Mesendoderm (in vitro differentiated cells): Measurements from ENCODE around the gene IGF2R.

Experiments
- DNase-seq: peaks from one replicate; pipeline ENCODE4 v3.0.0; 2013
- H2AK5ac ChIP-seq: 2 replicates; pipeline ENCODE4 v1.6.1; 2013; ENCODE audit warnings: low read length, inconsistent platforms
- H2BK120ac ChIP-seq: 2 replicates; pipeline ENCODE4 v1.6.1; 2013; ENCODE audit warnings: low read depth, mild to moderate bottlenecking, low read length, moderate library complexity, mixed read lengths
- H2BK15ac ChIP-seq: replicated peaks from 2 replicates; pipeline ENCODE4 v1.6.1; 2013; ENCODE audit warnings: low read depth, mild to moderate bottlenecking, moderate library complexity
- H2BK5ac ChIP-seq: 2 replicates; pipeline ENCODE4 v1.6.1; 2013; ENCODE audit warnings: low read length, inconsistent platforms
- H3K18ac ChIP-seq: 2 replicates; pipeline ENCODE4 v1.6.1; 2013; ENCODE audit warnings: mild to moderate bottlenecking, low read length, mixed read lengths
- H3K23ac ChIP-seq: one replicate; pipeline ENCODE4 v1.6.1; 2013; ENCODE audit warnings: low read length
- H3K27ac ChIP-seq: 2 replicates; pipeline ENCODE4 v1.5.1; 2013; ENCODE audit warnings: low read depth, mild to moderate bottlenecking, inconsistent platforms, low read length, moderate library complexity
- H3K27me3 ChIP-seq: 2 replicates; pipeline ENCODE4 v1.6.1; 2013; ENCODE audit warnings: low read length, control low read depth, mild to moderate bottlenecking, inconsistent platforms; ENCODE audit not compliant: insufficient read depth, poor library complexity
- H3K36me3 ChIP-seq: 2 replicates; pipeline ENCODE4 v1.6.1; 2013; ENCODE audit warnings: low read length, inconsistent platforms; ENCODE audit not compliant: control insufficient read depth, insufficient read depth
- H3K4ac ChIP-seq: one replicate; pipeline ENCODE4 v1.6.1; 2013; ENCODE audit warnings: low read depth, mild to moderate bottlenecking, low read length, moderate library complexity
- H3K4me1 ChIP-seq: 2 replicates; pipeline ENCODE4 v1.6.1; 2013; ENCODE audit warnings: low read depth, low read length, inconsistent platforms; ENCODE audit not compliant: control insufficient read depth
- H3K4me2 ChIP-seq: 2 replicates; pipeline ENCODE4 v1.6.1; 2013; ENCODE audit warnings: low read length
- H3K4me3 ChIP-seq: 2 replicates; pipeline ENCODE4 v1.5.1; 2013; ENCODE audit warnings: mild to moderate bottlenecking, low read length
- H3K56ac ChIP-seq: one replicate; pipeline ENCODE4 v1.6.1; 2013; ENCODE audit warnings: low read length
- H3K79me1 ChIP-seq: 2 replicates; pipeline ENCODE4 v1.6.1; 2013; ENCODE audit warnings: low read length, inconsistent platforms
- H3K79me2 ChIP-seq: 2 replicates; pipeline ENCODE4 v1.6.1; 2013; ENCODE audit warnings: mild to moderate bottlenecking, low read length; ENCODE audit not compliant: control insufficient read depth, insufficient read depth
- H3K9ac ChIP-seq: 2 replicates; pipeline ENCODE4 v1.6.1; 2013; ENCODE audit warnings: low read length, inconsistent platforms
- H4K5ac ChIP-seq: one replicate; pipeline ENCODE4 v1.6.1; 2013; ENCODE audit warnings: low read length
- H4K8ac ChIP-seq: one replicate; pipeline ENCODE4 v1.6.1; 2013; ENCODE audit warnings: low read depth, mild to moderate bottlenecking, control low read depth, low read length, moderate library complexity
- WGBS: extraction: QIAGEN DNeasy Blood & Tissue Kit; methylation state at CpG from one replicate; pipeline ENCODE4 v1.1.7; 2013; ENCODE audit warnings: low lambda C conversion rate, missing lambda C conversion rate; ENCODE audit not compliant: insufficient coverage; ENCODE audit errors: extremely low coverage; 5-methylcytosine and 5-hydroxymethylcytosine counted together

The IGF2R gene

GRCh38 chr6:159960485-159960884 is 8.4 kb upstream of the IGF2R start:
- no peak overlapping the region for H3K4me3 ChIP-seq
- no CpG with 5 or more reads among the region's 6 CpGs for WGBS

DNA sequence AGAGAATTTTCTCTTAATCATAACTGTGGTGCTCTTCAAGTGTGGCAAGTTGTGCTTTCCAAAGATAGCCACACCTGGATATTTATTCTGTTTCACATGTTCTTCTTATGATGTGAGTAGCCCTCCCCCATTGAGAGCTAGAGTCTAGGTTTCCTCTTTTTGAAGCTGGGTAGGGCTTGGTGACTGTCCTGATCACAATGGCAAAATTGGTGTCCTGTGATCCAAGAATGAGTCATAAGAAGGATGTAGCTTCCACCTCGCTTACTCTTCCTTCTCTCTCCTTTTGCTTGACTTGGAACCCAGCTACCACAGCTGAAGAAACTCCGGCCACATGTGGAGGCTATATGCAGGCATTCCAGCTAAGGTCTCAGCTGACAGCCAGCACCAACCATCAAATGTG is 7.4 kb upstream of the IGF2R start:
- no peaks in the 10 kb centered on the region for H3K4me1 ChIP-seq
- no CpG with 5 or more reads among the region's 2 CpGs for WGBS
- no peak overlapping the region for H2BK120ac ChIP-seq
- no peak overlapping the region for H2AK5ac ChIP-seq
- no peaks in the 10 kb centered on the region for H3K36me3 ChIP-seq
- H2BK5ac ChIP-seq, result no peak overlapping the region
- no peaks in the 10 kb centered on the region for H3K27me3 ChIP-seq
- no peak overlapping the region for H3K4me3 ChIP-seq
- H3K4me2 ChIP-seq, result no peak overlapping the region
- no peak overlapping the region for H3K18ac ChIP-seq
- H2BK15ac ChIP-seq, result no peak overlapping the region
- DNase-seq, result no peak
- H3K23ac ChIP-seq, result no peak overlapping the region
- H3K4ac ChIP-seq, result no peak overlapping the region
- H4K8ac ChIP-seq, result no peak overlapping the region
- no peaks in the 10 kb centered on the region for H3K79me1 ChIP-seq
- H3K9ac ChIP-seq, result no peak overlapping the region
- H4K5ac ChIP-seq, result no peak overlapping the region
- H3K79me2 ChIP-seq, result no peaks in the 10 kb centered on the region
- H3K27ac ChIP-seq, result no peak overlapping the region
- H3K56ac ChIP-seq, result no peak overlapping the region

More at GRCh38 chr6:159960485-159960884, 8.4 kb upstream of the IGF2R start:
- Histone ChIP-seq H4K5ac (no peak overlapping the region), H3K9ac (no peak overlapping the region), H2BK120ac (no peak overlapping the region), H3K79me2 (no peaks in the 10 kb centered on the region), H3K56ac (no peak overlapping the region), H3K4me2 (no peak overlapping the region), H2AK5ac (no peak overlapping the region), H3K18ac (no peak overlapping the region), H2BK5ac (no peak overlapping the region), H3K27me3 (no peaks in the 10 kb centered on the region), H3K23ac (no peak overlapping the region), H3K4me1 (no peaks in the 10 kb centered on the region), H2BK15ac (no peak overlapping the region), H3K79me1 (no peaks in the 10 kb centered on the region), H3K27ac (no peak overlapping the region), H3K36me3 (no peaks in the 10 kb centered on the region), H3K4ac (no peak overlapping the region), H4K8ac (no peak overlapping the region)
- no peak for DNase-seq

DNA sequence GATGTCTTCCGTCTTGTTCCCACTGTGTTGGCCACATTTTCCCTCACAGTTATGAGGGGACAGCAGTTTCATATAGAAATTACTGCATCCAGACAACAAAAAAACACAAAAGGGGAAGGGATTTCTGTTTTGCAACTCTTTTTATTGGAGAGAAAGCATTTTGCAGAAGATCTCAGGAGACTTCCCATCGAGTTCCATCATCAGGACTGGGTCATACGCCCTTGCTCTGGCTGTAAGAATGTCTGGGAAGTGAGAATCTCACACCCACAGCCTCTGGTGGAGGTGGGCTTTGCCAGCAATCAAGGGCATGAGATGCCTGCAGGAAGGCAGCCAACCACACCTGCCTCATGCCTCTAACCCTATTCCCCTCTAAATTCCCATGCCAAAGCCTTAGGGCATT is 5.8 kb upstream of the IGF2R start:
- Histone ChIP-seq H3K23ac (no peak overlapping the region), H3K56ac (no peak overlapping the region), H3K79me2 (no peaks in the 10 kb centered on the region), H2AK5ac (no peak overlapping the region), H3K4ac (no peak overlapping the region), H2BK120ac (no peak overlapping the region), H4K5ac (no peak overlapping the region), H3K4me1 (no peaks in the 10 kb centered on the region), H3K36me3 (no peaks in the 10 kb centered on the region), H3K4me3 (no peak overlapping the region), H3K18ac (no peak overlapping the region), H3K27me3 (no peaks in the 10 kb centered on the region), H4K8ac (no peak overlapping the region), H3K27ac (no peak overlapping the region), H3K4me2 (no peak overlapping the region), H3K9ac (no peak overlapping the region), H2BK15ac (no peak overlapping the region), H3K79me1 (no peaks in the 10 kb centered on the region), H2BK5ac (no peak overlapping the region)
- no CpG with 5 or more reads among the region's 3 CpGs for WGBS
- DNase-seq, result no peak

DNA sequence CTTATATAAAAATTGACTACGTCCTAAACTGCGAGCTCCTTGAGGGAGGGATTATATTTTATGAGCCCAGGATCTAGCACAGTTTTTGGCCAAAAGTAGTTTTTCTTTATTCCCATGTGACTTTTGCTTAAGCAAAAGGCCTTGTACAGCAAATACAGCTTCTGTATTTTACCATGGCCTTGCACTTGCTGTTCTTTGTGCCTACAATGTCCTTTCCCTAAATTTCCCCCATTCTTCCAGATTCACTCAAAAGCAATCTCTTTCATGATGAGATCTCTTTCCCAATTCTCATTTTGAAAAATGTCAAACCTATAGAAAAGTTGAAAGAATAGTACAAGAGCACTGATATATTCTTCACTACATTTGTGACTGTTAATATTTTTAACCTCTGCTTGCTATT is 4.8 kb upstream of the IGF2R start:
- Histone ChIP-seq H3K79me1 (no peaks in the 10 kb centered on the region), H3K36me3 (no peaks in the 10 kb centered on the region), H3K27me3 (no peaks in the 10 kb centered on the region), H3K18ac (no peak overlapping the region), H2BK15ac (no peak overlapping the region), H4K8ac (no peak overlapping the region), H4K5ac (no peak overlapping the region), H2BK5ac (no peak overlapping the region), H3K4ac (no peak overlapping the region), H2BK120ac (no peak overlapping the region), H3K79me2 (no peaks in the 10 kb centered on the region), H2AK5ac (no peak overlapping the region), H3K27ac (no peak overlapping the region), H3K56ac (no peak overlapping the region), H3K4me3 (no peak overlapping the region), H3K4me1 (no peaks in the 10 kb centered on the region), H3K4me2 (no peak overlapping the region), H3K9ac (no peak overlapping the region), H3K23ac (no peak overlapping the region)
- WGBS, result no CpG with 5 or more reads among the region's 2 CpGs
- DNase-seq, result no peak

DNA sequence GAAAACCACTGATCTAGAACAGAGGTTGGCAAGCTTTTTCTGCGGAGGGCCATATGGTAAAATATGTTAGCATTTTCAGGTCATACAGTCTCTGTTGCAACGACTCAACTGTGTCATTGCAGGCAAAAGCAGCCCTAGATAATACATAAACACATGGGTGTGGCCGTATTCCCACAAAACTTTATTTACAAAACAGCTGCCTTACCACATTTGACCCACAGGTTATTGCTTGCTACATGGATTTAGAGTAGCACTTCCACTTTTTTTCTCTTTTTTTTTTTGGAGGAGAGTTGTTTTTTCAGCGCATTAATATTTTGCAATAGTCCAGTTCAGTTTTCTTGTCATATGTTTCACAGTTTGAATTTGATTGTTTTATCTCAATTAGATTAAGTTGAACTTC is 2.5 kb upstream of the IGF2R start:
- no peak overlapping the region for H2BK120ac ChIP-seq
- H3K4me3 ChIP-seq, result no peak overlapping the region
- no peak overlapping the region for H4K8ac ChIP-seq
- H3K27me3 ChIP-seq, result no peaks in the 10 kb centered on the region
- H3K79me1 ChIP-seq, result no peaks in the 10 kb centered on the region
- no peak overlapping the region for H2BK15ac ChIP-seq
- DNase-seq, result no peak
- H3K18ac ChIP-seq, result no peak overlapping the region
- no peak overlapping the region for H3K9ac ChIP-seq
- peaks cover 15% of the 10 kb centered on the region for H3K79me2 ChIP-seq
- no peak overlapping the region for H3K4ac ChIP-seq
- H3K27ac ChIP-seq, result no peak overlapping the region
- H3K23ac ChIP-seq, result no peak overlapping the region
- WGBS, result no CpG with 5 or more reads among the region's 4 CpGs
- no peak overlapping the region for H3K4me2 ChIP-seq
- H2AK5ac ChIP-seq, result no peak overlapping the region
- no peak overlapping the region for H3K56ac ChIP-seq
- no peak overlapping the region for H4K5ac ChIP-seq
- no peaks in the 10 kb centered on the region for H3K36me3 ChIP-seq
- H3K4me1 ChIP-seq, result no peaks in the 10 kb centered on the region
- H2BK5ac ChIP-seq, result no peak overlapping the region

DNA sequence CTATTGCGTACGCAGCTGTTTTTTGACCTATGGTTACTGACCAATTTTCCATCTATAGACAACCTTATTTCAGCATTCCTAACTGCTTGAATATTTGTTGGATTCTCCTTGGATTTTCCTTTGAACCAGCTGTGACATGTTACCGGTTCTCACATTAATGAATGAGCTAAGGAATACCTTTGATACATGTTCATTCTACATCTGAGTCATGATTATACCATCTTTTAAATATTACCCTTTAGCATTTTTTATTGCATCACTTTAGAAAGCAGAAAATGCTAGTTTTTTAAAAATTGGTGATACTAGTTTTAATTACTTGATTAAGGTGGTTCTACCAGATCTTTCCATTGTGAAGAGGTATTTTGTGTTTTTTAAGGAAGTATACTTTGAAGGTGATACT is 1.9 kb upstream of the IGF2R start:
- Histone ChIP-seq H3K56ac (no peak overlapping the region), H4K5ac (no peak overlapping the region), H3K23ac (no peak overlapping the region), H3K4ac (no peak overlapping the region), H2BK120ac (no peak overlapping the region), H3K18ac (no peak overlapping the region), H3K9ac (no peak overlapping the region), H3K79me1 (no peaks in the 10 kb centered on the region), H4K8ac (no peak overlapping the region), H3K4me3 (no peak overlapping the region), H3K4me2 (no peak overlapping the region), H3K27me3 (no peaks in the 10 kb centered on the region), H3K4me1 (no peaks in the 10 kb centered on the region), H3K36me3 (no peaks in the 10 kb centered on the region), H2AK5ac (no peak overlapping the region), H2BK15ac (no peak overlapping the region), H3K79me2 (peaks cover 20% of the 10 kb centered on the region), H3K27ac (no peak overlapping the region), H2BK5ac (no peak overlapping the region)
- WGBS, result no CpG with 5 or more reads among the region's 3 CpGs
- no peak for DNase-seq
